A549 (cell line): Measurements from ENCODE around the gene GRIN2D. TPM values are rescaled to one million over a fixed set of nuclear protein-coding genes. Genes with fewer than 3 reads are reported as not detected.
A peak's percentile ranks its signal among the peaks of the same experiment; 100 is the strongest.

Experiments used
- ATAC-seq, 2 experiments: fragments of 200-7000 bp in 1 of 2; fragments of >200 bp in 1 of 2; cut with Nextera tagmentation in 1 of 2; cut with Tn5 transposase in 1 of 2; 3 replicates each; pipeline versions ENCODE4 v1.8.0 to v1.9.1; 2018 to 2020; ENCODE audit warnings: mild to moderate bottlenecking in 1 of 2, moderate library complexity in 1 of 2
- CTCF ChIA-PET: fragments of 300-600 bp; sonication (Branson Sonifier 250); formaldehyde crosslinking; extraction: SDS; loops from one replicate; lab custom pipeline; 2021; ENCODE audit warnings: antibody characterized with exemption, inconsistent platforms; lab: Yijun Ruan, JAX
- POLR2A ChIA-PET: fragments of 350-600 bp; formaldehyde crosslinking; extraction: SDS; loops from one replicate; lab custom pipeline; 2021; ENCODE audit warnings: antibody characterized with exemption, inconsistent platforms; lab: Yijun Ruan, JAX
- DNase-seq, 2 experiments: peaks; one replicate each; pipeline versions ENCODE4 v3.0.0 to v3.0.0-alpha.2; 2011 to 2016; ENCODE audit warnings: low read depth in 1 of 2, low spot score in 1 of 2
- FAIRE-seq: peaks from 2 replicates; lab custom pipeline; 2011; peaks lifted over from hg19 to GRCh38; lab: Jason Lieb, UNC
- H3K27ac ChIP-seq, 2 experiments: fragments of >200 bp; sonication (Bioruptor Twin); formaldehyde crosslinking; 3 replicates each; pipeline ENCODE4 v1.5.1; 2016 to 2017
- H3K4me1 ChIP-seq: fragments of >200 bp; sonication (Bioruptor Twin); formaldehyde crosslinking; 3 replicates; pipeline ENCODE4 v1.6.1; 2016
- H3K4me2 ChIP-seq: fragments of >200 bp; sonication (Bioruptor Twin); formaldehyde crosslinking; 3 replicates; pipeline ENCODE4 v1.6.1; 2016
- H3K4me3 ChIP-seq: fragments of >200 bp; sonication (Bioruptor Twin); formaldehyde crosslinking; 3 replicates; pipeline ENCODE4 v1.5.1; 2016
- H3K9me3 ChIP-seq: fragments of >200 bp; sonication (Bioruptor Twin); formaldehyde crosslinking; 3 replicates; pipeline ENCODE4 v1.6.1; 2016
- CEBPB ChIP-seq, 2 experiments: fragments of >200 bp in 1 of 2; sonication (Bioruptor Twin) in 1 of 2; formaldehyde crosslinking in 1 of 2; IDR thresholded peaks; 2 replicates each; pipeline ENCODE4 v1.6.1; 2012 to 2016
- E2F6 ChIP-seq: IDR thresholded peaks from 2 replicates; pipeline ENCODE4 v1.6.1; 2012; ENCODE audit warnings: low read depth, borderline replicate concordance
- EP300 ChIP-seq, 2 experiments: fragments of >200 bp; sonication (Bioruptor Twin); formaldehyde crosslinking; IDR thresholded peaks; 2 replicates in 1 of 2; 3 replicates in 1 of 2; pipeline ENCODE4 v1.6.1; 2016 to 2017
- FOSB ChIP-seq: fragments of 250-450 bp; sonication (Bioruptor Pico); IDR thresholded peaks from 2 replicates; pipeline ENCODE4 v1.5.0; 2020; ENCODE audit warnings: mild to moderate bottlenecking, moderate library complexity
- GATA3 ChIP-seq: IDR thresholded peaks from 2 replicates; pipeline ENCODE4 v1.6.1; 2012; ENCODE audit warnings: borderline replicate concordance
- HDAC2 ChIP-seq: fragments of 200-600 bp; sonication (generic); IDR thresholded peaks from 2 replicates; pipeline ENCODE4 v1.6.1; 2016
- HMGXB4 ChIP-seq: fragments of 250-450 bp; sonication (Bioruptor Pico); IDR thresholded peaks from 2 replicates; pipeline ENCODE4 v1.5.0; 2021; ENCODE audit warnings: mild to moderate bottlenecking, moderate library complexity, borderline replicate concordance
- JUN ChIP-seq, 2 experiments: fragments of >200 bp; sonication (Bioruptor Twin); formaldehyde crosslinking; IDR thresholded peaks; 2 replicates in 1 of 2; 3 replicates in 1 of 2; pipeline ENCODE4 v1.6.1; 2016 to 2017
- KDM5A ChIP-seq: fragments of 200-600 bp; sonication (generic); IDR thresholded peaks from 2 replicates; pipeline ENCODE4 v1.6.1; 2016; ENCODE audit warnings: antibody characterized with exemption, mild to moderate bottlenecking
- MAFK ChIP-seq: fragments of 450-650 bp; IDR thresholded peaks from 2 replicates; pipeline ENCODE4 v1.6.1; 2014; ENCODE audit not compliant: partially characterized antibody
- MAZ ChIP-seq: fragments of 150-350 bp; IDR thresholded peaks from 2 replicates; pipeline ENCODE4 v1.6.1; 2014; ENCODE audit warnings: antibody characterized with exemption, low read depth, low read length, borderline replicate concordance
- NFE2L2 ChIP-seq: fragments of 150-350 bp; conservative IDR thresholded peaks from 2 replicates; pipeline ENCODE4 v1.6.1; 2014; ENCODE audit warnings: low read length
- REST ChIP-seq: fragments of 200-600 bp; sonication (generic); IDR thresholded peaks from 2 replicates; pipeline ENCODE4 v1.6.1; 2016; ENCODE audit warnings: antibody characterized with exemption, mild to moderate bottlenecking, moderate library complexity
- SMC3 ChIP-seq: fragments of >200 bp; sonication (Bioruptor Twin); formaldehyde crosslinking; IDR thresholded peaks from 3 replicates; pipeline ENCODE4 v1.6.1; 2018; ENCODE audit warnings: inconsistent platforms
- TP53 ChIP-seq: fragments of 250-450 bp; sonication (Bioruptor Pico); IDR thresholded peaks from 2 replicates; pipeline ENCODE4 v1.5.0; 2021; ENCODE audit warnings: mild to moderate bottlenecking, moderate library complexity
- ZNF302 ChIP-seq: fragments of 250-450 bp; sonication (Bioruptor Pico); IDR thresholded peaks from 2 replicates; pipeline ENCODE4 v1.9.0; 2021; ENCODE audit warnings: inconsistent platforms, mild to moderate bottlenecking, moderate library complexity
- ZSCAN20 ChIP-seq: fragments of 250-450 bp; sonication (Bioruptor Pico); IDR thresholded peaks from 2 replicates; pipeline ENCODE4 v1.8.0; 2022; ENCODE audit warnings: mild to moderate bottlenecking, moderate library complexity
- WGBS: methylation state at CpG from one replicate; pipeline ENCODE4 v1.1.6; 2017; ENCODE audit errors: missing lambda C conversion rate; 5-methylcytosine and 5-hydroxymethylcytosine counted together
- polyA plus RNA-seq, 4 experiments: library from polyadenylated mRNA; depleted of rRNA in 3 of 4; stranded (reverse); fragments of >200 nt; fragmentation: RNase III in 1 of 4; extraction: RNeasy Plus Mini Kit Qiagen cat#74134 plus additional on column Dnase treatment in 1 of 4; gene quantifications; 2 replicates in 3 of 4; 3 replicates in 1 of 4; pipeline ENCODE4 v1.2.3, GENCODE V29; 2011 to 2017

Gene GRIN2D
- polyA plus RNA-seq, 2 of the 4 experiments (the other 2 are of a cell fraction): 2.6 to 6.3 TPM

- no peaks in the 10 kb centered on the region for H3K9me3 ChIP-seq
- TF ChIP-seq E2F6 (no peak), KDM5A (no peak), GATA3 (no peak), REST (no peak), ZSCAN20 (CRISPR knock-in tag) (no peak), EP300 (IDR thresholded peaks at IDR 0.05) (no peak), FOSB (CRISPR knock-in tag) (no peak), CEBPB (IDR thresholded peaks at IDR 0.05) (no peak)
- TF ChIP-seq, all 56 proteins: peak for 0
- POLR2A ChIA-PET: interaction anchor here (1.7 to 2.0 kb wide), 2 partner anchors 10 to 18 kb away, joined by 10 read pairs; partner anchors contain the start of genes KDELR1, SYNGR4 and TMEM143
- ATAC-seq (peak; percentile 9 to 23; a peak in 3 of 6 replicates), FAIRE-seq (no peak), DNase-seq (no peak)
- Histone ChIP-seq H3K4me3 (no peak overlapping the region), H3K27ac (peak overlapping the region; percentile 64 to 81), H3K4me1 (peaks cover 23% of the 10 kb centered on the region), H3K4me2 (peak overlapping the region; percentile 63)
- CTCF ChIA-PET: interaction anchor here (0.6 to 6.7 kb wide), 7 partner anchors 10 to 159 kb away, joined by 3 to 54 read pairs (median 4); partner anchors contain the start of genes KDELR1, SYNGR4 and TMEM143
- 94% methylated on average over 11 of the region's 11 CpGs for WGBS
These were observed 19.9 kb upstream of the GRIN2D start for GRCh38 chr19:48373567-48373966.

- POLR2A ChIA-PET: no interaction called here
- no peak for FAIRE-seq
These were observed 15.3 kb upstream of the GRIN2D start for GRCh38 chr19:48378194-48378570.

GRCh38 chr19:48379058-48379457 lies 14.4 kb upstream of the GRIN2D start:
- no peak for TF ChIP-seq ZNF302
- no peak for TF ChIP-seq FOSB (CRISPR knock-in tag)

More at GRCh38 chr19:48378194-48378570, 15.3 kb upstream of the GRIN2D start:
- Histone ChIP-seq H3K4me1 (peaks cover 5% of the 10 kb centered on the region), H3K9me3 (no peaks in the 10 kb centered on the region), H3K27ac (no peak overlapping the region), H3K4me2 (no peak overlapping the region), H3K4me3 (no peak overlapping the region)
- CTCF ChIA-PET: interaction anchor here (0.7 to 1.8 kb wide), 2 partner anchors 44 to 179 kb away, joined by 3 to 7 read pairs; no protein-coding TSS in a partner anchor
- TF ChIP-seq KDM5A (no peak), SMC3 (no peak), JUN (IDR thresholded peaks at IDR 0.05) (no peak), TP53 (CRISPR knock-in tag) (no peak), MAFK (no peak), HDAC2 (no peak), ZNF302 (no peak), FOSB (CRISPR knock-in tag) (no peak), HMGXB4 (CRISPR knock-in tag) (no peak), ZSCAN20 (CRISPR knock-in tag) (no peak), NFE2L2 (no peak), CEBPB (IDR thresholded peaks at IDR 0.05) (no peak), MAZ (no peak)
- DNase-seq (no peak), ATAC-seq (no peak)
- WGBS: 90% methylated on average over 10 of the region's 10 CpGs

More at GRCh38 chr19:48379058-48379457, 14.4 kb upstream of the GRIN2D start:
- no peak overlapping the region for H3K27ac ChIP-seq
- no peaks in the 10 kb centered on the region for H3K4me1 ChIP-seq
- no peak; a peak in 2 of 6 replicates for ATAC-seq
- no peak for FAIRE-seq
- CTCF ChIA-PET: interaction anchor here (0.6 to 3.1 kb wide), 4 partner anchors 9 to 45 kb away, joined by 3 to 20 read pairs (median 5); partner anchors contain the start of gene KDELR1
- DNase-seq: no peak
- H3K4me2 ChIP-seq: no peak overlapping the region
- no peak overlapping the region for H3K4me3 ChIP-seq
- no peaks in the 10 kb centered on the region for H3K9me3 ChIP-seq
- POLR2A ChIA-PET: no interaction called here
- WGBS: 72% methylated on average over 5 of the region's 5 CpGs
